A673 (cell line): Measurements from ENCODE around the gene MAP7. TPM values are rescaled to one million over a fixed set of nuclear protein-coding genes. Genes with fewer than 3 reads are reported as not detected.

Source experiments
- BruUV-seq: library from RNA; stranded (reverse); fragments of 400-500 nt; replicated peaks from 2 replicates; lab custom pipeline; 2021; lab: Mats Ljungman, UMichigan
- CTCF ChIA-PET: fragments of 300-600 bp; sonication (Branson Sonifier 250); formaldehyde crosslinking; loops from one replicate; lab custom pipeline; 2022; ENCODE audit warnings: antibody characterized with exemption; lab: Charles Lee
- POLR2A ChIA-PET: fragments of 300-600 bp; sonication (Branson Sonifier 250); formaldehyde crosslinking; loops from one replicate; lab custom pipeline; 2022; ENCODE audit warnings: antibody characterized with exemption; ENCODE audit not compliant: low non-redundant PET; lab: Charles Lee
- DNase-seq: peaks from one replicate; pipeline ENCODE4 v3.0.0-alpha.2; 2015; ENCODE audit warnings: low spot score
- H3K27ac ChIP-seq: fragments of 200-600 bp; sonication (generic); 2 replicates; pipeline ENCODE4 v1.5.1; 2016; ENCODE audit warnings: mixed run types, low read depth, mild to moderate bottlenecking, mixed read lengths, antibody characterized with exemption, low read length; ENCODE audit not compliant: poor library complexity, severe bottlenecking
- H3K27me3 ChIP-seq: fragments of 200-600 bp; sonication (generic); replicated peaks from 2 replicates; pipeline ENCODE4 v1.6.1; 2017; ENCODE audit warnings: mixed run types, low read depth, mild to moderate bottlenecking, mixed read lengths, antibody characterized with exemption, low read length; ENCODE audit not compliant: insufficient read depth, poor library complexity
- H3K36me3 ChIP-seq: fragments of 200-600 bp; sonication (generic); 2 replicates; pipeline ENCODE4 v1.6.1; 2016; ENCODE audit warnings: mixed run types, mild to moderate bottlenecking, mixed read lengths, antibody characterized with exemption, low read length; ENCODE audit not compliant: insufficient read depth, poor library complexity, severe bottlenecking
- H3K4me1 ChIP-seq: fragments of 200-600 bp; sonication (generic); 2 replicates; pipeline ENCODE4 v1.6.1; 2017; ENCODE audit warnings: mixed run types, mild to moderate bottlenecking, mixed read lengths, antibody characterized with exemption, low read length; ENCODE audit not compliant: insufficient read depth, poor library complexity, severe bottlenecking
- H3K4me3 ChIP-seq: fragments of 200-600 bp; sonication (generic); 2 replicates; pipeline ENCODE4 v1.5.1; 2016; ENCODE audit warnings: low read depth, mixed run types, mild to moderate bottlenecking, mixed read lengths, low read length; ENCODE audit not compliant: poor library complexity, severe bottlenecking
- H3K9me3 ChIP-seq: fragments of 200-600 bp; sonication (generic); 2 replicates; pipeline ENCODE4 v1.6.1; 2016; ENCODE audit warnings: mixed run types, low read depth, mild to moderate bottlenecking, mixed read lengths, antibody characterized with exemption, low read length; ENCODE audit not compliant: poor library complexity, severe bottlenecking
- EZH2 ChIP-seq: fragments of 200-600 bp; sonication (generic); IDR thresholded peaks from 2 replicates; pipeline ENCODE4 v1.6.1; 2017; ENCODE audit warnings: borderline replicate concordance, low read depth, mild to moderate bottlenecking, mixed read lengths, antibody characterized with exemption, low read length; ENCODE audit not compliant: poor library complexity, severe bottlenecking
- intact Hi-C: fragments of 100-400 bp; cut with micrococcal nuclease; formaldehyde crosslinking; loops from one replicate; pipeline ENCODE4 v1.10.0; 2022; ENCODE audit not compliant: unreplicated experiment
- total RNA-seq: library from RNA; stranded (reverse); gene quantifications from 2 replicates; pipeline ENCODE4 v1.2.3, GENCODE V29; 2021
- TF ChIP-seq, protein P1 (sequence below): fragments of 300-800, 200-600 bp; sonication (generic); conservative IDR thresholded peaks from 2 replicates; pipeline ENCODE4 v1.5.1; 2017; ENCODE audit warnings: low read depth, mild to moderate bottlenecking, antibody characterized with exemption, low read length, moderate library complexity, mixed read lengths

The MAP7 gene
- total RNA-seq, 1 experiment from 2014 or later, result 0.09 TPM

DNA sequence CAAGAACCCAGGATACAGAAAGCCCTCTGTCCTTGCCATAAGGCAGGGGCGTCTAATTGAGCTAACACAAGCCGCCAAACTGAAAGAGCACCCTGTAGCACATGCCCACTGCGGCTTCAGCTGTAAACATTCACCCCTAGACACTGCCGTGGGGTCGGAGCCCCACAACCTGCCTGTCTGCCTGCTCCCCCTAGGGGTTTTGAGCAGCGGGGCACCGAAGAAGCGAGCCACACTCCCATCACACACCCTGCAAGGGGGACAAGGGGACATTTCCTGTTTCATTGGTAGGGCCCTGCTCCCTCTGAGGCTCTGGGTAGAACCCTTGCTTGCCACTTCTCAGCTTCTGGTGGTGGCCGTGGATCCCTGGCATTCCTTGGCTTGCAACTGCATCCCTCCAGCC lies 215.4 kb downstream of the MAP7 start:
- ChIA-PET CTCF (no interaction called here), POLR2A (no interaction called here)
- Histone ChIP-seq H3K36me3 (no peaks in the 10 kb centered on the region), H3K9me3 (no peaks in the 10 kb centered on the region), H3K27ac (no peak overlapping the region), H3K27me3 (no peaks in the 10 kb centered on the region), H3K4me1 (no peaks in the 10 kb centered on the region), H3K4me3 (no peak overlapping the region)
- intact Hi-C loops, result no loop called here
- no TSS peak for BruUV-seq
- DNase-seq, result peak; percentile 15
- TF ChIP-seq EZH2, result no peak
- TF ChIP-seq, protein P1, sequence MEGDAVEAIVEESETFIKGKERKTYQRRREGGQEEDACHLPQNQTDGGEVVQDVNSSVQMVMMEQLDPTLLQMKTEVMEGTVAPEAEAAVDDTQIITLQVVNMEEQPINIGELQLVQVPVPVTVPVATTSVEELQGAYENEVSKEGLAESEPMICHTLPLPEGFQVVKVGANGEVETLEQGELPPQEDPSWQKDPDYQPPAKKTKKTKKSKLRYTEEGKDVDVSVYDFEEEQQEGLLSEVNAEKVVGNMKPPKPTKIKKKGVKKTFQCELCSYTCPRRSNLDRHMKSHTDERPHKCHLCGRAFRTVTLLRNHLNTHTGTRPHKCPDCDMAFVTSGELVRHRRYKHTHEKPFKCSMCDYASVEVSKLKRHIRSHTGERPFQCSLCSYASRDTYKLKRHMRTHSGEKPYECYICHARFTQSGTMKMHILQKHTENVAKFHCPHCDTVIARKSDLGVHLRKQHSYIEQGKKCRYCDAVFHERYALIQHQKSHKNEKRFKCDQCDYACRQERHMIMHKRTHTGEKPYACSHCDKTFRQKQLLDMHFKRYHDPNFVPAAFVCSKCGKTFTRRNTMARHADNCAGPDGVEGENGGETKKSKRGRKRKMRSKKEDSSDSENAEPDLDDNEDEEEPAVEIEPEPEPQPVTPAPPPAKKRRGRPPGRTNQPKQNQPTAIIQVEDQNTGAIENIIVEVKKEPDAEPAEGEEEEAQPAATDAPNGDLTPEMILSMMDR, result peak; percentile 45

GRCh38 chr6:136334465-136334846 lies 215.8 kb downstream of the MAP7 start:
- DNase-seq, result no peak
- no peaks in the 10 kb centered on the region for H3K9me3 ChIP-seq
- CTCF ChIA-PET, result no interaction called here
- BruUV-seq, result no TSS peak
- H3K27ac ChIP-seq, result no peak overlapping the region
- H3K36me3 ChIP-seq, result no peaks in the 10 kb centered on the region
- no peaks in the 10 kb centered on the region for H3K27me3 ChIP-seq
- no peak for TF ChIP-seq EZH2
- TF ChIP-seq, protein P1, result no peak
- intact Hi-C loops, result no loop called here
- no peaks in the 10 kb centered on the region for H3K4me1 ChIP-seq
- H3K4me3 ChIP-seq, result no peak overlapping the region
- POLR2A ChIA-PET, result no interaction called here

GRCh38 chr6:136333824-136334464 lies 216.3 kb downstream of the MAP7 start:
- ChIA-PET CTCF (no interaction called here), POLR2A (no interaction called here)
- intact Hi-C loops, result no loop called here
- Histone ChIP-seq H3K27me3 (no peaks in the 10 kb centered on the region), H3K4me3 (no peak overlapping the region), H3K36me3 (no peaks in the 10 kb centered on the region), H3K4me1 (no peaks in the 10 kb centered on the region), H3K9me3 (no peaks in the 10 kb centered on the region), H3K27ac (no peak overlapping the region)
- TF ChIP-seq, protein P1, result no peak
- TF ChIP-seq EZH2, result no peak
- BruUV-seq, result no TSS peak
- no peak for DNase-seq
